Activated T-helper 1 cell treated with anti-CD3 and anti-CD28 coated beads, Interleukin-12 subunit alpha, Interleukin-12 subunit beta, Interleukin-2, Interleukin-4 antibody, amounts not matched to agents 30 ng/mL and 10 ng/mL and 1 ng/mL, durations not matched to agents 14 hours and 24 hours and 36 hours (primary cell): ENCODE measurements around the gene DNAJC10. TPM values are rescaled to one million over a fixed set of nuclear protein-coding genes. Genes with fewer than 3 reads are reported as not detected.
"Not testable (repeated sequence)": the region's sequence is repeated elsewhere in the genome, so short reads cannot be mapped to it uniquely, and the experiment has no call there.

Experiments
- DNase-seq: peaks from one replicate; pipeline ENCODE4 v3.0.0; 2021; ENCODE audit warnings: low spot score
- H3K27ac Mint-ChIP-seq: one replicate; pipeline ENCODE4 v1.8.0; 2021; ENCODE audit warnings: mild to moderate bottlenecking, mixed read lengths
- H3K27me3 Mint-ChIP-seq: one replicate; pipeline ENCODE4 v1.8.0; 2022; ENCODE audit warnings: mild to moderate bottlenecking, moderate library complexity, mixed read lengths; ENCODE audit not compliant: insufficient read depth
- H3K36me3 Mint-ChIP-seq: one replicate; pipeline ENCODE4 v1.8.0; 2021; ENCODE audit warnings: low read depth, mixed read lengths
- H3K4me1 Mint-ChIP-seq: one replicate; pipeline ENCODE4 v1.8.0; 2021; ENCODE audit warnings: low read depth, mixed read lengths
- H3K4me3 Mint-ChIP-seq: one replicate; pipeline ENCODE4 v1.8.0; 2021; ENCODE audit warnings: mild to moderate bottlenecking, moderate library complexity, mixed read lengths
- H3K9me3 Mint-ChIP-seq: one replicate; pipeline ENCODE4 v1.8.0; 2021; ENCODE audit warnings: mixed read lengths
- intact Hi-C: fragments of 100-400 bp; cut with micrococcal nuclease; formaldehyde crosslinking; loops from one replicate; pipeline ENCODE4 v1.15.1; 2024
- total RNA-seq: library from RNA; stranded (reverse); gene quantifications from 2 replicates; pipeline ENCODE4 v1.2.3, GENCODE V29; 2022

DNAJC10 gene
- total RNA-seq, 1 donor from 2014 or later, result 69.5 TPM

GRCh38 chr2:182768950-182769349 is 52.9 kb downstream of the DNAJC10 start:
- H3K27me3 Mint-ChIP-seq, H3K9me3 Mint-ChIP-seq, intact Hi-C loops, DNase-seq, H3K4me1 Mint-ChIP-seq, H3K27ac Mint-ChIP-seq, H3K4me3 Mint-ChIP-seq: not testable (repeated sequence)
- H3K36me3 Mint-ChIP-seq, result peaks cover 47% of the 10 kb centered on the region

GRCh38 chr2:182779323-182779722 is 63.3 kb downstream of the DNAJC10 start:
- no peak overlapping the region for H3K27ac Mint-ChIP-seq
- H3K4me1 Mint-ChIP-seq, result no peaks in the 10 kb centered on the region
- H3K27me3 Mint-ChIP-seq, result no peaks in the 10 kb centered on the region
- DNase-seq, result no peak
- intact Hi-C loops, result no loop called here
- H3K9me3 Mint-ChIP-seq, result peaks cover 3% of the 10 kb centered on the region
- H3K4me3 Mint-ChIP-seq, result no peak overlapping the region
- peaks cover 16% of the 10 kb centered on the region for H3K36me3 Mint-ChIP-seq

GRCh38 chr2:182781099-182781498 is 65.0 kb downstream of the DNAJC10 start:
- H3K4me3 Mint-ChIP-seq, DNase-seq, H3K9me3 Mint-ChIP-seq, intact Hi-C loops, H3K27ac Mint-ChIP-seq, H3K27me3 Mint-ChIP-seq, H3K4me1 Mint-ChIP-seq: not testable (repeated sequence)
- peaks cover 13% of the 10 kb centered on the region for H3K36me3 Mint-ChIP-seq

GRCh38 chr2:182782686-182783085 is 66.6 kb downstream of the DNAJC10 start:
- H3K4me1 Mint-ChIP-seq, H3K36me3 Mint-ChIP-seq, H3K27me3 Mint-ChIP-seq, DNase-seq, H3K9me3 Mint-ChIP-seq, H3K27ac Mint-ChIP-seq, intact Hi-C loops, H3K4me3 Mint-ChIP-seq: not testable (repeated sequence)

GRCh38 chr2:182784058-182784706 is 68.1 kb downstream of the DNAJC10 start:
- Mint-ChIP-seq H3K36me3 (peaks cover 6% of the 10 kb centered on the region), H3K27ac (no peak overlapping the region), H3K4me1 (no peaks in the 10 kb centered on the region), H3K27me3 (no peaks in the 10 kb centered on the region), H3K9me3 (peaks cover 3% of the 10 kb centered on the region), H3K4me3 (no peak overlapping the region)
- no peak for DNase-seq
- intact Hi-C loops, result loop anchor here (1.0 kb wide), 1 partner anchor 196 kb away; no protein-coding TSS in a partner anchor

GRCh38 chr2:182784777-182785176 is 68.7 kb downstream of the DNAJC10 start:
- intact Hi-C loops, result loop anchor here (1.0 kb wide), 1 partner anchor 196 kb away; no protein-coding TSS in a partner anchor

GRCh38 chr2:182792441-182792840 is 76.4 kb downstream of the DNAJC10 start:
- Mint-ChIP-seq H3K4me1 (no peaks in the 10 kb centered on the region), H3K4me3 (no peak overlapping the region), H3K36me3 (no peaks in the 10 kb centered on the region), H3K27me3 (no peaks in the 10 kb centered on the region), H3K27ac (no peak overlapping the region), H3K9me3 (no peaks in the 10 kb centered on the region)
- intact Hi-C loops, result no loop called here
- no peak for DNase-seq

More at GRCh38 chr2:182784777-182785176, 68.7 kb downstream of the DNAJC10 start:
- peaks cover 3% of the 10 kb centered on the region for H3K9me3 Mint-ChIP-seq
- H3K27me3 Mint-ChIP-seq, result no peaks in the 10 kb centered on the region
- no peak overlapping the region for H3K4me3 Mint-ChIP-seq
- no peaks in the 10 kb centered on the region for H3K4me1 Mint-ChIP-seq
- H3K36me3 Mint-ChIP-seq, result peaks cover 6% of the 10 kb centered on the region
- no peak for DNase-seq
- no peak overlapping the region for H3K27ac Mint-ChIP-seq

GRCh38 chr2:182798736-182799135 is 82.7 kb downstream of the DNAJC10 start:
- Mint-ChIP-seq H3K4me1 (no peaks in the 10 kb centered on the region), H3K36me3 (no peaks in the 10 kb centered on the region), H3K9me3 (no peaks in the 10 kb centered on the region), H3K4me3 (no peak overlapping the region), H3K27me3 (peaks cover 11% of the 10 kb centered on the region), H3K27ac (no peak overlapping the region)
- DNase-seq, result no peak
- intact Hi-C loops, result no loop called here

- Mint-ChIP-seq H3K27me3 (peaks cover 14% of the 10 kb centered on the region), H3K36me3 (no peaks in the 10 kb centered on the region), H3K4me3 (no peak overlapping the region), H3K9me3 (no peaks in the 10 kb centered on the region), H3K27ac (no peak overlapping the region), H3K4me1 (no peaks in the 10 kb centered on the region)
- DNase-seq, result no peak
- intact Hi-C loops, result no loop called here
Measured at GRCh38 chr2:182804128-182804527, 88.1 kb downstream of the DNAJC10 start.

- Mint-ChIP-seq H3K9me3 (no peaks in the 10 kb centered on the region), H3K4me1 (no peaks in the 10 kb centered on the region)
- intact Hi-C loops, result no loop called here
Measured at GRCh38 chr2:182807319-182807718, 91.3 kb downstream of the DNAJC10 start.

GRCh38 chr2:182810087-182810486 is 94.0 kb downstream of the DNAJC10 start:
- H3K36me3 Mint-ChIP-seq, result no peaks in the 10 kb centered on the region
- H3K9me3 Mint-ChIP-seq, result no peaks in the 10 kb centered on the region
- H3K4me3 Mint-ChIP-seq, result no peak overlapping the region
- no peaks in the 10 kb centered on the region for H3K4me1 Mint-ChIP-seq
- intact Hi-C loops, result no loop called here
- DNase-seq, result no peak
- peaks cover 8% of the 10 kb centered on the region for H3K27me3 Mint-ChIP-seq
- H3K27ac Mint-ChIP-seq, result no peak overlapping the region

More at GRCh38 chr2:182807319-182807718, 91.3 kb downstream of the DNAJC10 start:
- H3K27me3 Mint-ChIP-seq, result peaks cover 6% of the 10 kb centered on the region
- H3K36me3 Mint-ChIP-seq, result no peaks in the 10 kb centered on the region
- H3K27ac Mint-ChIP-seq, result no peak overlapping the region
- H3K4me3 Mint-ChIP-seq, result no peak overlapping the region
- DNase-seq, result no peak

GRCh38 chr2:182814380-182814779 is 98.3 kb downstream of the DNAJC10 start:
- H3K9me3 Mint-ChIP-seq, result no peaks in the 10 kb centered on the region
- intact Hi-C loops, result no loop called here

GRCh38 chr2:182814804-182815203 is 98.7 kb downstream of the DNAJC10 start:
- DNase-seq, result no peak
- intact Hi-C loops, result no loop called here
- Mint-ChIP-seq H3K4me1 (no peaks in the 10 kb centered on the region), H3K36me3 (no peaks in the 10 kb centered on the region), H3K9me3 (no peaks in the 10 kb centered on the region), H3K27me3 (peaks cover 16% of the 10 kb centered on the region), H3K4me3 (no peak overlapping the region), H3K27ac (no peak overlapping the region)

More at GRCh38 chr2:182814380-182814779, 98.3 kb downstream of the DNAJC10 start:
- H3K27me3 Mint-ChIP-seq, result peaks cover 16% of the 10 kb centered on the region
- H3K4me1 Mint-ChIP-seq, result no peaks in the 10 kb centered on the region
- DNase-seq, result no peak
- no peak overlapping the region for H3K27ac Mint-ChIP-seq
- no peaks in the 10 kb centered on the region for H3K36me3 Mint-ChIP-seq
- no peak overlapping the region for H3K4me3 Mint-ChIP-seq

GRCh38 chr2:182816866-182817265 is 100.8 kb downstream of the DNAJC10 start:
- no peak overlapping the region for H3K4me3 Mint-ChIP-seq
- DNase-seq, result no peak
- H3K4me1 Mint-ChIP-seq, result no peaks in the 10 kb centered on the region
- H3K27ac Mint-ChIP-seq, result no peak overlapping the region
- H3K9me3 Mint-ChIP-seq, result no peaks in the 10 kb centered on the region
- no peaks in the 10 kb centered on the region for H3K36me3 Mint-ChIP-seq
- intact Hi-C loops, result no loop called here
- peaks cover 16% of the 10 kb centered on the region for H3K27me3 Mint-ChIP-seq
